22Rv1 (cell line): Measurements from ENCODE around the gene SLC35F1.

Experiments
- H3K27ac ChIP-seq: fragments of 450-650 bp; 2 replicates; pipeline ENCODE4 v1.5.1; 2017
- CTCF ChIP-seq: fragments of 450-650 bp; IDR thresholded peaks from 2 replicates; pipeline ENCODE4 v1.5.1; 2017; ENCODE audit warnings: mild to moderate bottlenecking
- ZFX ChIP-seq: fragments of 450-650 bp; IDR thresholded peaks from 2 replicates; pipeline ENCODE4 v1.6.1; 2017; ENCODE audit warnings: antibody characterized with exemption, borderline replicate concordance

Gene SLC35F1

GRCh38 chr6:118305081-118305480 is 398.0 kb downstream of the SLC35F1 start:
- H3K27ac ChIP-seq = no peak overlapping the region
- TF ChIP-seq ZFX (no peak), CTCF (no peak)

GRCh38 chr6:118306392-118307238 is 399.6 kb downstream of the SLC35F1 start:
- no peak overlapping the region for H3K27ac ChIP-seq
- TF ChIP-seq ZFX (no peak), CTCF (no peak)

DNA sequence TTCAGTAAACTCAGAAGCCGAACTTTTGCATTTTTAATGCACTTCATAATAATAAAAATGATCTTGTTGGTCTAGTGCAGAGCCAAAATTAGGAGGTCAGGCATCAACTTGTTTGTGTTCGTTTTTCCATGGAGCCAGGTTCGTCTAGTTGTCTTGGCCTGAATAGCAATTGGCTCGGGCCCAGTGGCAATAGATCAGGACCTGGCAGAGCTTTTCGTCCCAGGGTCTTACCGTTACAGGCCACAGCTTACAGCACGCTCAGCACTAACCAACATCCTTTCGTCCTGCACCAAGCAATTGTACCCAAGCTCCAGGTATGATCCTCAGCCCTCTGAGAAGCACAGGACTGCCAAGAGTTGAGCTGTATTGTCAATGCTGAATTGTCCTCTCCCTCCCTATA is 400.5 kb downstream of the SLC35F1 start:
- H3K27ac ChIP-seq = no peak overlapping the region
- TF ChIP-seq CTCF (no peak), ZFX (no peak)

DNA sequence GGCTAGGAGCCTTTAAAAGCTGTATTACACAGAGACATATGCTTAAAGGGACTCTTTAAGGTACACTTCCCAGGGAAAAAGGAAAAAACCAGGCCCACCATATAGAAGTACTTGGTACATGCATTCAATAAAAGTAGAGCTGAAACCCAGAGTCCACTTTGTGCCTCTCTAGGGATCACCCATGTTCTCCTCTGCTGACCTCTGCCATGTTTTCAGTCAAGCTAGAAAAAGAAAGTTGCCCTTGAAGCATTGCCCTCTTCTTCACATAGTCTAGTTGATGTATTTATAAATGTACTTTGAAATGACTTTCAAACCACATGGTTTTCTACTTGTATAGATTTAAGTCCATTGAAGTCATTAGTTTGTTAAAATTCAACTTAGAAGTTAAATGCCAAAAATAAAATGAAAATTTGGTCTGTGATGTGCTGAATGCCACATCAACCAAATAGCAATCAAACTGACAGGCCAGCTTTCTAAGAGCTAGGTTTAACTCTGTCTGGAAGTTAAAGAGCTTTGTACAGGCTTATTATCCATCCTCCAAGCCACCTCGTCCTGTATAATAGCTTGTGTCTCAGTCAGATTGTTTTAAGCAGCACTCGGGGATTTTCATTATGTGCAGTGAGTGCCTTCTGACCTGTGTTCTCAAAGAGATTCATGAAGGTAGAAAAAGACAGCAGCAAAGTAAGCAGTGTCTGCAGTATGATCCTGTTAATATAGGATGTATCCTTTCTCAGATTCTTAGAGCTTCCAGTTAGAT is 402.5 kb downstream of the SLC35F1 start:
- TF ChIP-seq ZFX = no peak
- TF ChIP-seq CTCF = no peak
- H3K27ac ChIP-seq = no peak overlapping the region

DNA sequence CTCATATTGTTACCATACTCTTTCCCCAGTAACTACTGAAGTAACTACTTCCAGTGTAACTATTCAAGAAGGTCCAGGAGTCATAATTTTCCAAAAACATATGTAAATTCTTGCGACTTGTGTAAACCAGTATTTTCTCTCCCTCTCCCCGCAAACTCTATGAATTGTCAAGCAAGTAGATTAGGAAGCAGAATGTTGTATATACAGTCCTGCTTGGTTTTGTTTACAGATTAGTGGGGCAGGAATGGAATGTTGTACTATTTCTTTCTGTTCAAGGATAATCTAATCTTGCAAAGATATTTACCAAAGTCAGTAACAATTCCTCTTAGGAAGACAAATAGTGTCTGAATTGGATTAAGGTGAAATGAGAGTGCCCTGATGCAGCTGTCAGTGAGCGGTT is 406.1 kb downstream of the SLC35F1 start:
- no peak for TF ChIP-seq CTCF
- TF ChIP-seq ZFX = no peak
- H3K27ac ChIP-seq = no peak overlapping the region

GRCh38 chr6:118313762-118314161 is 406.7 kb downstream of the SLC35F1 start:
- TF ChIP-seq CTCF (no peak), ZFX (no peak)
- no peak overlapping the region for H3K27ac ChIP-seq
